ENCODE data around the gene FUT7. TPM values are rescaled to one million over a fixed set of nuclear protein-coding genes. Genes with fewer than 3 reads are reported as not detected.
A peak's percentile ranks its signal among the peaks of the same experiment; 100 is the strongest.

Gene FUT7
- total RNA-seq, 1 experiment from 2014 or later: not detected

DNA sequence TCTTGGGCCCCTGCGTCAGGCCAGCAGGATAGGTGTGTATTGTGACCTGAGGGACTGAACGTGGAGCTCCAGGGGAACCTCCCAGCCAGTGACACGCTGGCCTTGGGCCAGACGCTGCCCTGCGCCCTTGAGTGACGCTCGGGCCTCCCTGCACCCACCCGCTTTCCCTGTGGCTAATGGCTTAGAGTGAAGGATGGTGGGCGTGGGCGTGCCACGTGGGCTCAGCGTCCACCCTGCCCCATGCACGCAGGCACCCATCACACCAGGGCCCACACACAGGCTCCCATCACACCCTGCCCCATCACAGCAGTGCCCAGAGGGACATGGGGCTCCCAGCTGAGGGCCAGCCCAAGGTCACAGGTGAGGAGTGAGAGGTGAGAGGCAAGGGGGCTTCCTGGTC lies 5.1 kb upstream of the FUT7 start:
- no peak overlapping the region for H3K4me3 ChIP-seq (ENCODE audit: low read depth, low read length, poor library complexity, severe bottlenecking)
- H3K9me3 ChIP-seq (ENCODE audit: low read depth, low read length, poor library complexity, severe bottlenecking): no peaks in the 10 kb centered on the region
- H3K36me3 ChIP-seq (ENCODE audit: insufficient read depth, low read length, poor library complexity, severe bottlenecking): peaks cover 19% of the 10 kb centered on the region
- H3K4me1 ChIP-seq (ENCODE audit: insufficient read depth, low read length, poor library complexity, severe bottlenecking): peaks cover 22% of the 10 kb centered on the region
- intact Hi-C loops (cut with micrococcal nuclease; ENCODE audit: unreplicated experiment): no loop called here
- H3K27me3 ChIP-seq (replicated peaks; ENCODE audit: insufficient read depth, low read depth, low read length, poor library complexity): no peaks in the 10 kb centered on the region
- no peak overlapping the region for H3K27ac ChIP-seq (ENCODE audit: low read depth, low read length, poor library complexity, severe bottlenecking)
- ChIA-PET POLR2A (ENCODE audit: low non-redundant PET) (no interaction called here), CTCF (interaction anchor here (0.6 kb wide), 1 partner anchor 188 kb away, joined by 4 read pairs; no protein-coding TSS in a partner anchor)
- TF ChIP-seq, protein P1, sequence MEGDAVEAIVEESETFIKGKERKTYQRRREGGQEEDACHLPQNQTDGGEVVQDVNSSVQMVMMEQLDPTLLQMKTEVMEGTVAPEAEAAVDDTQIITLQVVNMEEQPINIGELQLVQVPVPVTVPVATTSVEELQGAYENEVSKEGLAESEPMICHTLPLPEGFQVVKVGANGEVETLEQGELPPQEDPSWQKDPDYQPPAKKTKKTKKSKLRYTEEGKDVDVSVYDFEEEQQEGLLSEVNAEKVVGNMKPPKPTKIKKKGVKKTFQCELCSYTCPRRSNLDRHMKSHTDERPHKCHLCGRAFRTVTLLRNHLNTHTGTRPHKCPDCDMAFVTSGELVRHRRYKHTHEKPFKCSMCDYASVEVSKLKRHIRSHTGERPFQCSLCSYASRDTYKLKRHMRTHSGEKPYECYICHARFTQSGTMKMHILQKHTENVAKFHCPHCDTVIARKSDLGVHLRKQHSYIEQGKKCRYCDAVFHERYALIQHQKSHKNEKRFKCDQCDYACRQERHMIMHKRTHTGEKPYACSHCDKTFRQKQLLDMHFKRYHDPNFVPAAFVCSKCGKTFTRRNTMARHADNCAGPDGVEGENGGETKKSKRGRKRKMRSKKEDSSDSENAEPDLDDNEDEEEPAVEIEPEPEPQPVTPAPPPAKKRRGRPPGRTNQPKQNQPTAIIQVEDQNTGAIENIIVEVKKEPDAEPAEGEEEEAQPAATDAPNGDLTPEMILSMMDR (conservative IDR thresholded peaks at IDR 0.05; ENCODE audit: low read depth, low read length): no peak
- TF ChIP-seq EZH2 (IDR thresholded peaks at IDR 0.05; ENCODE audit: borderline replicate concordance, low read depth, low read length, poor library complexity, severe bottlenecking): no peak
- BruUV-seq (replicated peaks): no TSS peak
- DNase-seq (ENCODE audit: low spot score): no peak

DNA sequence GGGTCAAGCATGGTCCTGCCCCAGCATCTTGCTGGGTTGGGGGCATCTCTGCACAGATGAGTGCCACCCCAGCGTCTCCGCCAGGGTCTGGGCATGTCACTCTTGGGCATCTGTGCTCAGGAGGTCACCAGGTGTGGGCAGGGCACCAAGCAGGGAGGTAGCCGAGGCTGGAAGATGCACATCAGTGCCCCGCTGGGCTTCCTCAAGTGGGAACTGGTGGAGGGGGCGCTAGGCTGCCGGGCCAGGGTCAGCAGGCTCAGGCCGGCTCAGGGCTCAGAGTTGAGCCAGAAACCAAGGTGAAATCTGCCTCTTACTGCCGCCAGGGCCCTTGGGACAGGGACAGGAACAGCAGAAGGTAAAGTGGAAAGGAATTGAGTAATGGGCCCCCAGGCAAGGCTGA lies 4.0 kb upstream of the FUT7 start:
- no TSS peak for BruUV-seq (replicated peaks)
- Histone ChIP-seq H3K4me3 (ENCODE audit: low read depth, low read length, poor library complexity, severe bottlenecking) (no peak overlapping the region), H3K9me3 (ENCODE audit: low read depth, low read length, poor library complexity, severe bottlenecking) (no peaks in the 10 kb centered on the region), H3K36me3 (ENCODE audit: insufficient read depth, low read length, poor library complexity, severe bottlenecking) (peaks cover 16% of the 10 kb centered on the region), H3K4me1 (ENCODE audit: insufficient read depth, low read length, poor library complexity, severe bottlenecking) (peaks cover 13% of the 10 kb centered on the region), H3K27me3 (replicated peaks; ENCODE audit: insufficient read depth, low read depth, low read length, poor library complexity) (no peaks in the 10 kb centered on the region), H3K27ac (ENCODE audit: low read depth, low read length, poor library complexity, severe bottlenecking) (no peak overlapping the region)
- intact Hi-C loops (cut with micrococcal nuclease; ENCODE audit: unreplicated experiment): loop anchor here (1.0 kb wide), 1 partner anchor 249 kb away; no protein-coding TSS in a partner anchor
- CTCF ChIA-PET: interaction anchor here (0.6 to 1.9 kb wide), 10 partner anchors 9 to 249 kb away, joined by 3 to 17 read pairs (median 3); partner anchors contain the start of genes NPDC1 and TMEM141
- no peak for DNase-seq (ENCODE audit: low spot score)
- POLR2A ChIA-PET (ENCODE audit: low non-redundant PET): no interaction called here
- TF ChIP-seq, protein P1 (conservative IDR thresholded peaks at IDR 0.05; ENCODE audit: low read depth, low read length): no peak
- TF ChIP-seq EZH2 (IDR thresholded peaks at IDR 0.05; ENCODE audit: borderline replicate concordance, low read depth, low read length, poor library complexity, severe bottlenecking): no peak

DNA sequence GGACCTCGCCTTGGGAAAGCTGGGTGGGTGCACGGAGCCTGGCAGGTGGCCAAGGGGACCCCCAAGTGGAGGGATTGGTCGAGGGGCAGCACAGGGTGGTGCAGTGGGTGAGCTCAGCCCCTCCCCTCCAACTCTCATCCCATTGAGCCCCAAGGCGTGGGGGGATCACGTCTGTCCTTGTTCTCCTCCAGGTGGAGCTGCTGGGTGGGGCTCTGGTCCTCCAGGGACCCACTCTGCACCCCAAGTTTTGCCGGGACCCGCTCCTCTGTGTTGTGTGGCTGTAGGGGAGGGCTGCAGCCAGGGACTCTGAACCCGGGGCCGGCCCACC lies 3.6 kb upstream of the FUT7 start:
- Histone ChIP-seq H3K27ac (ENCODE audit: low read depth, low read length, poor library complexity, severe bottlenecking) (no peak overlapping the region), H3K27me3 (replicated peaks; ENCODE audit: insufficient read depth, low read depth, low read length, poor library complexity) (no peaks in the 10 kb centered on the region), H3K4me1 (ENCODE audit: insufficient read depth, low read length, poor library complexity, severe bottlenecking) (peaks cover 9% of the 10 kb centered on the region), H3K36me3 (ENCODE audit: insufficient read depth, low read length, poor library complexity, severe bottlenecking) (peaks cover 11% of the 10 kb centered on the region), H3K9me3 (ENCODE audit: low read depth, low read length, poor library complexity, severe bottlenecking) (no peaks in the 10 kb centered on the region), H3K4me3 (ENCODE audit: low read depth, low read length, poor library complexity, severe bottlenecking) (no peak overlapping the region)
- BruUV-seq (replicated peaks): no TSS peak
- intact Hi-C loops (cut with micrococcal nuclease; ENCODE audit: unreplicated experiment): loop anchor here (1.0 kb wide), 1 partner anchor 248 kb away; no protein-coding TSS in a partner anchor
- ChIA-PET CTCF (interaction anchor here (0.6 to 1.9 kb wide), 17 partner anchors 9 to 373 kb away, joined by 3 to 17 read pairs (median 3); partner anchors contain the start of genes AJM1, NPDC1 and TMEM141), POLR2A (ENCODE audit: low non-redundant PET) (no interaction called here)
- no peak for DNase-seq (ENCODE audit: low spot score)
- TF ChIP-seq, protein P1 (conservative IDR thresholded peaks at IDR 0.05; ENCODE audit: low read depth, low read length): peak; percentile 31; the same call in 1 of the 2 replicates
- no peak for TF ChIP-seq EZH2 (IDR thresholded peaks at IDR 0.05; ENCODE audit: borderline replicate concordance, low read depth, low read length, poor library complexity, severe bottlenecking)
